A204.1 (cell line): ENCODE measurements around the gene WNT5A.

Experiments used
- FAIRE-seq: peaks from 2 replicates; lab custom pipeline; 2012; peaks lifted over from hg19 to GRCh38; lab: Jason Lieb, UNC

Gene WNT5A

GRCh38 chr3:55486857-55487380, at the start of gene WNT5A:
WNT5A (minus strand) TSS chr3:55487306; CDS start chr3:55486985, 321 bp downstream.
- no peak for FAIRE-seq

DNA sequence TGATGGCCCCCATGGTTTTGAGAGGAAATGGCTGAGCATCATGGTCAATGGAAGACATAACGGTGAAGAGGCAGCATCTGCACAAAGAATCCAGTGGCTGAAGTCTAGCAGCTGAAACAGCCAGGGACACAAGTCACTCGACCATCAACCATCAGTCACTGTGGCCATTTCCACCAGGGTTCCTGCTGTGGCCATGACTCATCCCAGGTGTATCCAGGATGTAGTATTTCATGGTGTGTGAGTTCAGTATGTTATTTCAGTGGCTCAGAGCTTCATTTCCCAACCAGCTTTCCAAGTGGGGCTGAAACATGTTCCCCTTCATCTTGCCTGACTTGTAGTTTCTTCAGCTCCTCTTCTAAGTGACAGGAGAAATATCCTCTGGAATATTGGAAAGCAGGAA, 47.8 kb upstream of the WNT5A start:
- FAIRE-seq: no peak

DNA sequence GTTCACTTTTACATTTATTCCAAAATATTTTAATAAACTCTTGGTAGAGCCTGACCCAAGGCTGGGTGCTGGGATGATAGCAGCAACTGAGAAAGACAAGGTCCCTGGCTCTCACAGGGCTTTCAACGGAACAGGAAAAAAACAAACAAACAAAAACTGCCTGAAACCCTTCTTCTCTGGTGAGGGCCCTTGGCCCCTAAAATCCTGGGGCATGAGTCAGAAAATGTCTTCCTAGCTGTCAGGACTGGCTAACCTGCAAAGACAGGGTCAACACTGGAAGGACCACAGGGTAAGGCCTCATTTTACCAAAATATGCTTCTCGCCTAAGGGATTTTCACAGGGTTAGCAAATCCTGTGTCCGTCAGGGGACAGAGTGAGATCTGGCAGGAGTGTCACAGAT, 45.7 kb upstream of the WNT5A start:
- no peak for FAIRE-seq

GRCh38 chr3:55531321-55531720, 44.2 kb upstream of the WNT5A start:
- FAIRE-seq: no peak

GRCh38 chr3:55527361-55527760, 40.3 kb upstream of the WNT5A start:
- FAIRE-seq: no peak

DNA sequence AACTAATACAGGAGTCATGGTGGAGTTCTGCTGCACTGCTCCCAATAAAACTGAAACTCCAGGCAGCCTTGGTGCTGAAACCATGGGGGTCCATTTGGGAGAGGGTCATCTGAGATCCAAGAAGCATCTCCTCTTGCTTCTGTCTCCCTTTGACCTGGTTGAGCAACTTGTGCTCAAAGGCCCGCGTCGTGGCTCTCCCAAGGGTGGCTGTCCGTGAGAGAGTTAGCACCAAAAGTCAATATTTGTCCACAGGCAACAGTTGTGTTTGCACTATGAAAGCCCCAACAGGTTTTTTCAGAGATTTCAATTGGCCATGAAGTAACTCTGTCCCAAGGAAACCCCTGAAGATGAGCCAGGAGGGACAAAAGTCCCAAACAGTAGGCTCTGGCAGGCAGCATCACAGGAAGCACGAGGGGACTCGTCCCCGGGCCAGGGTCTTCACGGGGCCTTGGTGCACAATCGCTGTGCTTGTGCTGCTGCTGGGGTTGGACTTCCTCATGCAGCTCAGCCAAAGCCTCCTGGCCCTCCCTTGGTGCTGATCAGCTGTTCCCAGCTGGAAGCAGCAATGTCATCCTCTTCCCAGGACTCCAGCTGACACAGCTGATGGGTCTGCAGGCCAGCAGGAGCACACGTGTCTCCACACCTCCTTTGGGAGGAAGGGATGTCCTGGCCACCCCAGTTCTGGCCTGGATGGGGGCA, 39.4 kb upstream of the WNT5A start:
- no peak for FAIRE-seq

GRCh38 chr3:55525436-55525835, 38.3 kb upstream of the WNT5A start:
- FAIRE-seq: no peak

DNA sequence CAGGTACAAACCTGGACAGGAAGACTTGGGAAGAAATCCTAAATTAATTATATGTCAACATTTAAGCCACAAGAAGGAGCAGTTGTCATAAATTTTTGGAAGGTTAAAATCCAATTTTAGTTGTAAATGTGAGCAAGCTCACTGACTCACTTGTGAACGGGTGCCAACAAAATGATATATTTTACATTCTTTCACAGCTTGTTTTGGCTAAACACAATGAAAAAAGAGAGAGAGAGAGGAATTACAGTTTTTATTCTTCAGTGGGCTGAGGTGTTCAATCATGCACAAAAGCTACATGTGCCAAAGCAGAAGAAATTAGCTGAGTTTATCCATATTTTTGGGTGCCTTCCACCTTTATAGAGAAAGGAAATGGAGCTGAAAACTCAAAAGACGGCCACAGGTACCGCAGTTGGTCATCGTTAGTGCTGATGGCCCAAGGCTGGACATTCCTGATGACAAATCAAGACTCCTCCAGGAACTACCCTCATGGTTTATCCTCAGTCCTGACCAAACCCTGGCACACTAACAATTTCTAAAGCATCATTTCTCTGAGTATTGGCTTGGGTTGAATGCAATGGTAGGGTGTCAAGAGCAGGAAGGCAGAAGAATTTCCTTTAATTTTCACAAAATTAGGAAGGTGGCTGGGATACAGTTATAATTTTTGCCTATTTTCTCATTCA, 37.6 kb upstream of the WNT5A start:
- FAIRE-seq: no peak

DNA sequence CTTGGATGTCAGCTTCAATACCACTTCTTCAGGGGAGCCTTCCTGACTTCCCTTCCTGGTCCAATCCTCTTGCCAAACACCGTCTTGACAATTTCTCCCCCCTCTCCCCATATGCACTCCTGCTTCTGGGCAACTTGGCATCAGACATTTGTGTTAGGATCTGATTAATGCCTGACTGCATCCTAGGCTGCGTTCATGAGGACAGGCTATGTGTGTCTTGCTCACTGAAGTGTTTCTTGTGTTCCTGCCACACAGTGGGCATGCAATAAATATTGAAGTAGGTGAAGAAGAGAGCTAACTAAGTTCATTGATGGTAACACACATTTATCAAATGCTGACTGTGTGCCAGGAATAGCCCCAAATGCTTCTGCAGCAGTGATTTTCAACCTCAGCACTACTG, 36.4 kb upstream of the WNT5A start:
- no peak for FAIRE-seq

- no peak for FAIRE-seq
Observed at GRCh38 chr3:55521738-55522421, 34.8 kb upstream of the WNT5A start.

- FAIRE-seq: no peak
Observed at GRCh38 chr3:55521064-55521737, 34.1 kb upstream of the WNT5A start.

DNA sequence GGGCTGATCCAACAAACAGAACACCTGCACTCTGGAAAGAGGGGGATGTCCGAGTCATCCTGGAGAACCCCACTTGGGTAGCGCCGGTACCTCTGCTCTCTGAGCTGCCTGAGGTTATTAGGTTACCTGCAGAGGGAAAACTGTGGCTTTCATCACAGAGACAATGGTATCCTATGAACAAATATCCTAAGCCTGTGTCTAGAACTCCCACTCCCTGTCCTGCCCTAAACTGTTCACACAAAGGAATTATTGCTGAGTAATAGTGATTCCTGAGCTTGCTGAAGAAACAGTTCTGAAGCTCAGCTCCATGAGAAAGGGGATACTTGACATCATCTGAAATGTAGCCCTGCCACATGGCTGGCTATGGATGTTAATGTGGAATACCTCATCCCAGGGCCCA, 31.9 kb upstream of the WNT5A start:
- no peak for FAIRE-seq

DNA sequence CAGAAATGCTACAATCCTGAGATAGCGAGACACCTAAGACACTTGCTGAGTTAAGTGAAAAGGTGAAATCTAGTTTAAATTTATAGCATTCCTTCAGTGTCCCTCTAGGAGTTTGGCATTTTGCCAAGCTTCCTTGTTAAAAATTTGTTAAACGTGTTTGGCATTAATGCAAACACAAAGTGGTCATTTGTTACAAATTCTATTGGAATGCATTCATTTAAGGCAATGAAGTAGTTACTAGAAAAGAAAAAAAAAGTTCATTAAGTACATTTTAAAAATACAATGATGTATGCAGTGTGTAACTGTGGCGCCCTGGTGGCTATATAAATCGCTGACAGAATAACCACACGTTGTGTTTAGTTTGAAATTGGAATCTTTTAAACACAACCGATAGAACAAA, 31.3 kb upstream of the WNT5A start:
- FAIRE-seq: no peak

DNA sequence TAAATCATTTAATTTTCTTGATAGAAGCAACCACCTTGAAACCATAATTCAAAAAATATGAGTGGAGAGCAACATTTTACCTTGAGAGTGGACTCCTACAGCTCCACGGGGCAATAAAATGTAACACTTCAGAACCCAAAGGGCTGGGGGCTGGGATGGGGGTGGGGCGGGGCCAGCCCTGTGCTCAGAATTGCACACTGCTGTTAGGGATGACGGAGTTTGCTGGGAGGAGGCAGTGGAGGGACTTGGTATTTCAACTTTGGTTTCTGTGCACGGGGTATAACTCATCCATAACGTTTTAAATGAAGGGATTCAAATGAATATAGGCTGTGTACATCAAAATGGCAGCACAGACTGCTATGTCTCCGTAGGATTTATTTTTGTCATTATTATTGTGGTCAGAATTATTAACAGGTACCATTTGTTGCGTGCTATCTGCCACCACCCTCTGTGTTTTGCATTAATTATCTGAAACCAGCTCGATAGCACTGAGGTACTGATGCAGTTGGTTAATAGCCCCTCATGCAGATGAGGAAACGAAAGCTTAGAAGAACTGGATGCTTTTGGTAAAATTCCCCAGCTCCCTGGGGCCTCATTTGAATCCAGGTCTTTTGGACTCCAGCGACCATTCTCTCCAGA, 29.4 kb upstream of the WNT5A start:
- FAIRE-seq: no peak

DNA sequence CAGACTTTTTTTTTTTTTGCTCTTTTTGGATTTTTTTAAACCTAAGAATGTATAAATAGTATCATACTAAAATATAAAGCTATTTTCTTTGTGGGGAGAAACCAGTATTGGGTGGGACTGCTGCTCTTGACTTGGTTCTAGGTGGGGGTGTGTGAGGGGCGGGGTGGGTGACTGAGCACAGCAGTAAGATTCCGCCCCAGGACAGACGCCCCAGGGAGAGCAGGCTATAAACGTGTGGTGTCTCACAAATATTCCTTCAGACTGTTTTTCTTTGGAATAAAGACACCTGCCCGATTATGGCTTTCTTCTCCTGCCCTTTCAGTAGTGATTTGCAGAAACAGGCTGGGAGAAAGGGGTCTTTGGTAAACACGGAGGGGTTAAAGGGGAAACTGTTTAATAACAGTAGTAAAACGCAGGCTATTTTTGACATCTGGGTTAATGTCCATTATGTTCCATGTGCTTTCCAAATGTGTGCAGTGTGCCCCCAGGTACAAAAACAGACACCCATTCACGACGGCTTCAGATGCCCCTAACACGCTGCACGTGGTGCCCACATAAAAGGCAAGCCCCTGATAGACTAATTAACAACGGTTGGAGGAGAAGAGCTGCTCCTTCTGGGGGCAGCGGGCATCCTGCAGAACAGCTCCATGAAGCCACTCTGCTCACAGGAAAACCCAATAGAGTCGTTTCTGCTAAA, 28.6 kb upstream of the WNT5A start:
- no peak for FAIRE-seq

- no peak for FAIRE-seq
Observed at GRCh38 chr3:55514962-55515361, 27.9 kb upstream of the WNT5A start.

- FAIRE-seq: no peak
Observed at GRCh38 chr3:55512571-55513343, 25.7 kb upstream of the WNT5A start.

- no peak for FAIRE-seq
Observed at GRCh38 chr3:55511895-55512570, 24.9 kb upstream of the WNT5A start.

- no peak for FAIRE-seq
Observed at GRCh38 chr3:55508335-55508734, 21.2 kb upstream of the WNT5A start.

DNA sequence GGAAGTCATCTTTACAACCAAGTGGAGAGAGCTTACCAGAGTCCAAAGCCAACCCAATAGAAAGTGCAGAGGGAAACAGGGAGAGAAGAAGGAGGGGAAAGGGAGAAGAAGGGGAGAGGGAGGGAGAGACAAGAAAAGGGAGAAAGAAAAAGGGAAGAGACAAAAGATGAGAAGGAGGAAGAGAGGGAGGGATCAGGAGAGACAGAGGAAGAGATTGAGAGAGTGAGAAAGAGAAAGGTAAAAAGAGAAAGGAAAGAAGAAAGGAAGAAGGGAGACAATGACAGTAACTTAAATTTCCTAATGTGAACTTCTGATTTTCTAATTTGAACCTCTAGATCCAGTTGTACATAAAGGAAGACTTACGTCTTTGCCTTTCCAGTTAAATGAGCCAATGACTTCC, 20.7 kb upstream of the WNT5A start:
- no peak for FAIRE-seq
